ENCODE measurements around the gene ZSCAN20.

DNA sequence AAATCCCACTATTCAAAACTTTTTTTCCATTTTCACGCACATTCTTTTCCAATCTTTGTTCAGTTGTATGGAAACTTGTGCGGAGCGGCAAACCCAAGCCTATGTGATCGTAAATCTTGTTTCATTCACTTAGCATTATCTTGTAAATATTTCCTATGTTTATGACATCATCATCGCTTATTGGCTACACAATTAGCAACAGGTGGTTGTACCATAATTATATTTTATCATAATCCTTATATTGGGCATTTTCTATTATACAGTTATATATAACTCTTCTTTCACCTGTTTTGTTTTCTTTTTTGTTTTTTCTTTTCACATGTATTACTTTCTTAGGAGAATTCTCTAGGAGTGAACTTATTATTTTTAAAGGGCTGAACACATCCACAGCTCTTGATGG, 65.4 kb downstream of the ZSCAN20 start:
- TF ChIP-seq POLR2A (IDR thresholded peaks at IDR 0.05) = no peak
- TF ChIP-seq, protein P1, sequence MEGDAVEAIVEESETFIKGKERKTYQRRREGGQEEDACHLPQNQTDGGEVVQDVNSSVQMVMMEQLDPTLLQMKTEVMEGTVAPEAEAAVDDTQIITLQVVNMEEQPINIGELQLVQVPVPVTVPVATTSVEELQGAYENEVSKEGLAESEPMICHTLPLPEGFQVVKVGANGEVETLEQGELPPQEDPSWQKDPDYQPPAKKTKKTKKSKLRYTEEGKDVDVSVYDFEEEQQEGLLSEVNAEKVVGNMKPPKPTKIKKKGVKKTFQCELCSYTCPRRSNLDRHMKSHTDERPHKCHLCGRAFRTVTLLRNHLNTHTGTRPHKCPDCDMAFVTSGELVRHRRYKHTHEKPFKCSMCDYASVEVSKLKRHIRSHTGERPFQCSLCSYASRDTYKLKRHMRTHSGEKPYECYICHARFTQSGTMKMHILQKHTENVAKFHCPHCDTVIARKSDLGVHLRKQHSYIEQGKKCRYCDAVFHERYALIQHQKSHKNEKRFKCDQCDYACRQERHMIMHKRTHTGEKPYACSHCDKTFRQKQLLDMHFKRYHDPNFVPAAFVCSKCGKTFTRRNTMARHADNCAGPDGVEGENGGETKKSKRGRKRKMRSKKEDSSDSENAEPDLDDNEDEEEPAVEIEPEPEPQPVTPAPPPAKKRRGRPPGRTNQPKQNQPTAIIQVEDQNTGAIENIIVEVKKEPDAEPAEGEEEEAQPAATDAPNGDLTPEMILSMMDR (IDR thresholded peaks at IDR 0.05) = no peak

All from uterus (tissue), 2 donors.